Esophagus squamous epithelium (tissue), 5 donors: ENCODE data around the gene B4GALNT2. TPM values are rescaled to one million over a fixed set of nuclear protein-coding genes. Genes with fewer than 3 reads are reported as not detected.

Experiments used
- DNase-seq: peaks from one replicate; lab custom pipeline; 2025; lab: John Stamatoyannopoulos, UW
- H3K27ac ChIP-seq, 4 donors: fragments of 200-600 bp; sonication (generic); one replicate each; pipeline ENCODE4 v1.5.1; 2016 to 2019; ENCODE audit warnings: mild to moderate bottlenecking in 1 of 4
- H3K27me3 ChIP-seq, 4 donors: fragments of 200-600 bp; sonication (generic); 1 replicate in 3 of 4; 2 replicates in 1 of 4; pipeline versions ENCODE4 v1.5.1 to v1.6.0; 2017 to 2021; ENCODE audit warnings: antibody characterized with exemption in 1 of 4
- H3K36me3 ChIP-seq, 3 donors: fragments of 200-600 bp; sonication (generic); one replicate each; pipeline ENCODE4 v1.5.1; 2016 to 2019
- H3K4me1 ChIP-seq, 3 donors: fragments of 200-600 bp; sonication (generic); one replicate each; pipeline ENCODE4 v1.5.1; 2017 to 2019
- H3K4me3 ChIP-seq, 4 donors: fragments of 200-600 bp; sonication (generic); 1 replicate in 3 of 4; 2 replicates in 1 of 4; pipeline ENCODE4 v1.5.1; 2016 to 2019; ENCODE audit warnings: mild to moderate bottlenecking in 2 of 4, moderate library complexity in 1 of 4
- H3K9me3 ChIP-seq, 3 donors: fragments of 200-600 bp; sonication (generic); one replicate each; pipeline ENCODE4 v1.5.1; 2016 to 2019
- POLR2A ChIP-seq, 4 donors: fragments of 450-650 bp; IDR thresholded peaks; one replicate each; pipeline ENCODE4 v1.6.1; 2017; ENCODE audit warnings: antibody characterized with exemption in 4 of 4, mild to moderate bottlenecking in 4 of 4, moderate library complexity in 3 of 4
- WGBS, 2 donors: methylation state at CpG; one replicate each; pipeline ENCODE4 v1.1.5; 2018; 5-methylcytosine and 5-hydroxymethylcytosine counted together
- intact Hi-C: fragments of 100-400 bp; cut with DNase I; formaldehyde crosslinking; loops from one replicate; pipeline ENCODE4 v1.15.0; 2022
- total RNA-seq, 4 donors: library from RNA; depleted of rRNA; stranded (reverse); fragments of >200 nt; gene quantifications; one replicate each; pipeline ENCODE4 v1.1.0, GENCODE V29; 2016
- TF ChIP-seq, protein P1 (sequence below), 6 experiments: fragments of 450-650 bp in 4 of 6; fragments of 200-600 bp in 2 of 6; sonication (generic) in 2 of 6; IDR thresholded peaks; one replicate each; pipeline ENCODE4 v1.5.1; 2016 to 2019; ENCODE audit warnings: antibody characterized with exemption in 6 of 6, mild to moderate bottlenecking in 4 of 6, moderate library complexity in 4 of 6
- donor health status: DM: yes; HTN: yes; CAD: no.

Gene B4GALNT2
- total RNA-seq, 4 donors from 2014 or later: 0.04 TPM; not detected in 3

GRCh38 chr17:49104511-49105074 is 28.0 kb upstream of the B4GALNT2 start:
- no peak for DNase-seq
- WGBS, 2 donors: 79 to 96% methylated on average over 7 to 8 of the region's 8 CpGs
- no peaks in the 10 kb centered on the region for H3K36me3 ChIP-seq
- TF ChIP-seq, protein P1, sequence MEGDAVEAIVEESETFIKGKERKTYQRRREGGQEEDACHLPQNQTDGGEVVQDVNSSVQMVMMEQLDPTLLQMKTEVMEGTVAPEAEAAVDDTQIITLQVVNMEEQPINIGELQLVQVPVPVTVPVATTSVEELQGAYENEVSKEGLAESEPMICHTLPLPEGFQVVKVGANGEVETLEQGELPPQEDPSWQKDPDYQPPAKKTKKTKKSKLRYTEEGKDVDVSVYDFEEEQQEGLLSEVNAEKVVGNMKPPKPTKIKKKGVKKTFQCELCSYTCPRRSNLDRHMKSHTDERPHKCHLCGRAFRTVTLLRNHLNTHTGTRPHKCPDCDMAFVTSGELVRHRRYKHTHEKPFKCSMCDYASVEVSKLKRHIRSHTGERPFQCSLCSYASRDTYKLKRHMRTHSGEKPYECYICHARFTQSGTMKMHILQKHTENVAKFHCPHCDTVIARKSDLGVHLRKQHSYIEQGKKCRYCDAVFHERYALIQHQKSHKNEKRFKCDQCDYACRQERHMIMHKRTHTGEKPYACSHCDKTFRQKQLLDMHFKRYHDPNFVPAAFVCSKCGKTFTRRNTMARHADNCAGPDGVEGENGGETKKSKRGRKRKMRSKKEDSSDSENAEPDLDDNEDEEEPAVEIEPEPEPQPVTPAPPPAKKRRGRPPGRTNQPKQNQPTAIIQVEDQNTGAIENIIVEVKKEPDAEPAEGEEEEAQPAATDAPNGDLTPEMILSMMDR (IDR thresholded peaks at IDR 0.05): no peak
- no peak for TF ChIP-seq POLR2A (IDR thresholded peaks at IDR 0.05)
- peaks cover 0 to 37% (median 0%) of the 10 kb centered on the region in 3 donors for H3K4me1 ChIP-seq
- H3K27me3 ChIP-seq: peaks cover 0 to 26% (median 0%) of the 10 kb centered on the region in 4 donors
- intact Hi-C loops: no loop called here
- H3K4me3 ChIP-seq: no peak overlapping the region
- no peaks in the 10 kb centered on the region for H3K9me3 ChIP-seq
- no peak overlapping the region for H3K27ac ChIP-seq

DNA sequence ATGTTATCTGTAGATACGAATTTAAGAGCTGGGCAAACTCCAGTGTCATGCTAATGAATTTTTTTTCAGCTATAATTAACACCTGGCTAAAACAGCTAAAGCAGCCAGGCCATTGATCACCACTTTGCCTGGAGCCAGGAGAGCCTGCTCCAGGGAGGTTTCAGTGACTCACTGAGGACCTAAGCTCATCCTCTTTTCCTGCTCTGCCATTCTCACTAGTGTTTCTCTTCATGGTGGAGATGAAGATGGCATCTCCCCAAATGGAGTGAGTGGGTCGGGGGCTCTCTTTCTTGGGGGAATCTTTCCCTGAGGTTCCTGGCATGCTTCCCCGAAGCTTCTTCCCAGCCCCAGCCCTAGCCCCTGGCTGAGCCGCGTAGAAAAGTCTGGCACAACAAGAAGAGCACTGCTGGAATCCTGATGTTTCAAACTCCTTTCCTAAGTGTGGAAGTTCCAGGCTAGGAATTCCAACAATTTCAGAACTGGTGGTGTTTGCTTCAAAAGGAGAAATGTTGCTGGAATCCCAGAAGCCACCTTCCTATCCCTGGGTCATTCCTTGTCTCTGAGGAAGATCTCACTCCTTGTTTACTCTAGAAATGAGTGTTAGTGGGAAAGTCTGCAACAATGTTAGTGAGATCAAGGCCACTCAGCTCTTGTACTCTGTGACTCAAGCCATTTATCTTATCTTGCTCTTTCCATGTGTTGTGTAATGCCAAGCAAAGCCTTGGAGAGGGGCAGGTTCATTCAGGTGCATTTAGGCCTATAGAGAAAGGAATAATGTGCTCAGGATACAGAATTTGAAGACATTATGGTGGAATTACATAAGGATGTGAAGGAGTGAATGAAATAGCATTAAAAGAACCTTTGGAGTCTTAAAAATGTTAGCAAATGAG is 26.0 kb upstream of the B4GALNT2 start:
- peaks cover 0 to 23% (median 0%) of the 10 kb centered on the region in 3 donors for H3K4me1 ChIP-seq
- no peak for TF ChIP-seq POLR2A (IDR thresholded peaks at IDR 0.05)
- TF ChIP-seq, protein P1 (IDR thresholded peaks at IDR 0.05): no peak
- DNase-seq: no peak
- H3K36me3 ChIP-seq: no peaks in the 10 kb centered on the region
- WGBS, 2 donors: 47 to 69% methylated on average over 1 to 2 of the region's 5 CpGs
- intact Hi-C loops: no loop called here
- peaks cover 0 to 28% (median 0%) of the 10 kb centered on the region in 4 donors for H3K27me3 ChIP-seq
- H3K9me3 ChIP-seq: no peaks in the 10 kb centered on the region
- H3K27ac ChIP-seq: no peak overlapping the region
- no peak overlapping the region for H3K4me3 ChIP-seq

DNA sequence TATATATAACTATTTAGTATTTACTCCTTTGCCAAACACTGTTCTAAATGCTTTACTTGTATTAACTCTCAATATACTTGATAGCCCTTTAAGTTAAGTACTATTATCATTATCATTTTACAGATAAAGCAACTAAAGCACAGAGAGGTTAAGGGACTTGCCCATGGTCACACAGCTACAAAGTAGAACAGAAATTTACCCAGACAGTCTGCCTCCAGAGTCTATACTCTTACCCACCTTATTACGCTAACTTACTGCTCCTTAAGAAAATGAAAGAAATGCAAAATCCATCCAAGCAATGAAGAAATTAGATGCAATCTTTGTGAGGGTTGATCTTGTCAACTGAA is 25.4 kb upstream of the B4GALNT2 start:
- Histone ChIP-seq H3K27me3 (peaks cover 0 to 28% (median 0%) of the 10 kb centered on the region in 4 donors), H3K27ac (no peak overlapping the region), H3K36me3 (no peaks in the 10 kb centered on the region), H3K9me3 (no peaks in the 10 kb centered on the region), H3K4me3 (no peak overlapping the region), H3K4me1 (peaks cover 0 to 17% (median 0%) of the 10 kb centered on the region in 3 donors)
- intact Hi-C loops: no loop called here
- 92 to 94% methylated on average over 1 of the region's 1 CpG for WGBS, 2 donors
- no peak for DNase-seq
- TF ChIP-seq POLR2A (IDR thresholded peaks at IDR 0.05): no peak
- TF ChIP-seq, protein P1 (IDR thresholded peaks at IDR 0.05): no peak

- no peaks in the 10 kb centered on the region for H3K36me3 ChIP-seq
- no peak for DNase-seq
- WGBS, 2 donors: 15 to 19% methylated on average over 3 of the region's 3 CpGs
- H3K27ac ChIP-seq: no peak overlapping the region
- no peaks in the 10 kb centered on the region for H3K9me3 ChIP-seq
- H3K27me3 ChIP-seq: peaks cover 0 to 35% (median 0%) of the 10 kb centered on the region in 4 donors
- intact Hi-C loops: no loop called here
- H3K4me3 ChIP-seq: no peak overlapping the region
- TF ChIP-seq, protein P1 (IDR thresholded peaks at IDR 0.05): no peak
- no peak for TF ChIP-seq POLR2A (IDR thresholded peaks at IDR 0.05)
- peaks cover 0 to 14% (median 0%) of the 10 kb centered on the region in 3 donors for H3K4me1 ChIP-seq
These were observed 24.3 kb upstream of the B4GALNT2 start for GRCh38 chr17:49108318-49108717.

GRCh38 chr17:49110509-49110908 is 22.1 kb upstream of the B4GALNT2 start:
- H3K9me3 ChIP-seq: no peaks in the 10 kb centered on the region
- H3K27ac ChIP-seq: no peak overlapping the region
- WGBS, 2 donors: 42 to 67% methylated on average over 1 of the region's 1 CpG
- peaks cover 0 to 27% (median 0%) of the 10 kb centered on the region in 3 donors for H3K4me1 ChIP-seq
- no peak overlapping the region for H3K4me3 ChIP-seq
- DNase-seq: no peak
- intact Hi-C loops: no loop called here
- no peaks in the 10 kb centered on the region for H3K36me3 ChIP-seq
- TF ChIP-seq, protein P1 (IDR thresholded peaks at IDR 0.05): no peak
- no peak for TF ChIP-seq POLR2A (IDR thresholded peaks at IDR 0.05)
- peaks cover 0 to 19% (median 0%) of the 10 kb centered on the region in 4 donors for H3K27me3 ChIP-seq
